Suprapubic skin (tissue), 4 donors: ENCODE data around the gene CPXM1. TPM values are rescaled to one million over a fixed set of nuclear protein-coding genes. Genes with fewer than 3 reads are reported as not detected.

Experiments
- DNase-seq, 2 donors: peaks; one replicate each; pipeline ENCODE4 v3.0.0-alpha.2; 2019; ENCODE audit warnings: low spot score in 2 of 2
- H3K27ac ChIP-seq: fragments of 200-600 bp; sonication (generic); one replicate; pipeline ENCODE4 v1.5.1; 2019
- H3K27me3 ChIP-seq: fragments of 200-600 bp; sonication (generic); one replicate; pipeline ENCODE4 v1.5.1; 2019
- H3K36me3 ChIP-seq: fragments of 200-600 bp; sonication (generic); one replicate; pipeline ENCODE4 v1.5.1; 2019
- H3K4me1 ChIP-seq: fragments of 200-600 bp; sonication (generic); one replicate; pipeline ENCODE4 v1.5.1; 2019
- H3K4me3 ChIP-seq: fragments of 200-600 bp; sonication (generic); one replicate; pipeline ENCODE4 v1.5.1; 2019; ENCODE audit warnings: mild to moderate bottlenecking
- H3K9me3 ChIP-seq: fragments of 200-600 bp; sonication (generic); one replicate; pipeline ENCODE4 v1.5.1; 2019
- CTCF ChIP-seq, 2 donors: fragments of 200-600 bp in 1 of 2; fragments of 450-650 bp in 1 of 2; sonication (generic) in 1 of 2; IDR thresholded peaks; one replicate each; pipeline ENCODE4 v1.5.1; 2016 to 2019; ENCODE audit warnings: antibody characterized with exemption in 2 of 2, mild to moderate bottlenecking in 1 of 2, moderate library complexity in 1 of 2
- EP300 ChIP-seq: sonication (generic); formaldehyde crosslinking; IDR thresholded peaks from one replicate; pipeline ENCODE4 v1.6.1; 2017; ENCODE audit warnings: antibody characterized with exemption
- POLR2A ChIP-seq, 2 donors: fragments of 450-650 bp; IDR thresholded peaks; one replicate each; pipeline ENCODE4 v1.6.1; 2017; ENCODE audit warnings: antibody characterized with exemption in 2 of 2, mild to moderate bottlenecking in 2 of 2, moderate library complexity in 2 of 2
- POLR2AphosphoS5 ChIP-seq, 3 donors: sonication (generic); formaldehyde crosslinking; IDR thresholded peaks; one replicate each; pipeline ENCODE4 v1.6.1; 2017; ENCODE audit warnings: antibody characterized with exemption in 3 of 3
- WGBS: methylation state at CpG from one replicate; pipeline ENCODE4 v1.1.5; 2018; 5-methylcytosine and 5-hydroxymethylcytosine counted together
- total RNA-seq, 4 donors: library from RNA; depleted of rRNA; stranded (reverse); fragments of >200 nt; gene quantifications; one replicate each; pipeline ENCODE4 v1.1.0, GENCODE V29; 2016

CPXM1 gene
- total RNA-seq, 4 donors from 2014 or later = 1.5 to 5.1 (median 3.2) TPM

DNA sequence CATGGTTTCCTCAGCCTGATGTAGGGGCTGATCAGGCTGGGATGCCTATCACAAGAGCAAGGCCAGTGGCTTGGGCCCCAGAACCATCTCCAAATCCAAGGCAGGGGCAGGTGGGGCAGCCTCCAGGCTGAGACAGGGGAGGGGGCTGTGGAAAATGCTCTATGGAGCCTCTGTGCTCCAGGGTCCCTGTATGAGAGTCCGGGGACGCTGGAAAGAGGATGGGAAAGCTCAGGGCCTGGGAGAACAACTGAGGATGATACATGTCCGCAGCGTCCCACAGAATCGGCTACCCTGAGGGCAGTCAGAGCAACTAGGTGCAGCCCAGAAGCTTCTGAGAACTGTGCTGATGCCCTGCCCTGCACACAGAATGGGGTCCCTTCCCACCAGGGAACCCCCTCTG is 43.4 kb downstream of the CPXM1 start:
- no peak for TF ChIP-seq POLR2AphosphoS5 (IDR thresholded peaks at IDR 0.05)
- no peak for TF ChIP-seq EP300
- TF ChIP-seq CTCF (IDR thresholded peaks at IDR 0.05) = no peak
- TF ChIP-seq POLR2A (IDR thresholded peaks at IDR 0.05) = no peak
- Histone ChIP-seq H3K36me3 (no peaks in the 10 kb centered on the region), H3K4me3 (no peak overlapping the region), H3K27me3 (peaks cover 65% of the 10 kb centered on the region), H3K4me1 (peaks cover 13% of the 10 kb centered on the region), H3K27ac (no peak overlapping the region), H3K9me3 (no peaks in the 10 kb centered on the region)
- peak in 1 of 2 donors; percentile 63 for DNase-seq
- WGBS = 94% methylated on average over 5 of the region's 5 CpGs

- no peak overlapping the region for H3K27ac ChIP-seq
- peak in 1 of 2 donors; percentile 57 for DNase-seq
- WGBS = 51% methylated on average over 4 of the region's 5 CpGs
Observed at GRCh38 chr20:2756056-2756611, 44.3 kb downstream of the CPXM1 start.

GRCh38 chr20:2755451-2756055 is 44.9 kb downstream of the CPXM1 start:
- H3K27ac ChIP-seq = no peak overlapping the region
- H3K4me1 ChIP-seq = peaks cover 27% of the 10 kb centered on the region
- H3K27me3 ChIP-seq = peaks cover 71% of the 10 kb centered on the region
- no peak overlapping the region for H3K4me3 ChIP-seq
- WGBS = no CpG with 5 or more reads among the region's 18 CpGs
- TF ChIP-seq CTCF (IDR thresholded peaks at IDR 0.05) (no peak), POLR2AphosphoS5 (IDR thresholded peaks at IDR 0.05) (no peak), EP300 (no peak), POLR2A (IDR thresholded peaks at IDR 0.05) (no peak)
- DNase-seq = peak in 1 of 2 donors; percentile 65
- no peaks in the 10 kb centered on the region for H3K9me3 ChIP-seq
- H3K36me3 ChIP-seq = no peaks in the 10 kb centered on the region

More at GRCh38 chr20:2756056-2756611, 44.3 kb downstream of the CPXM1 start:
- Histone ChIP-seq H3K9me3 (no peaks in the 10 kb centered on the region), H3K36me3 (no peaks in the 10 kb centered on the region), H3K4me1 (peaks cover 21% of the 10 kb centered on the region), H3K27me3 (peaks cover 71% of the 10 kb centered on the region), H3K4me3 (no peak overlapping the region)
- TF ChIP-seq POLR2A (IDR thresholded peaks at IDR 0.05) (no peak), CTCF (IDR thresholded peaks at IDR 0.05) (peak in 1 of 2 donors; percentile 9)

DNA sequence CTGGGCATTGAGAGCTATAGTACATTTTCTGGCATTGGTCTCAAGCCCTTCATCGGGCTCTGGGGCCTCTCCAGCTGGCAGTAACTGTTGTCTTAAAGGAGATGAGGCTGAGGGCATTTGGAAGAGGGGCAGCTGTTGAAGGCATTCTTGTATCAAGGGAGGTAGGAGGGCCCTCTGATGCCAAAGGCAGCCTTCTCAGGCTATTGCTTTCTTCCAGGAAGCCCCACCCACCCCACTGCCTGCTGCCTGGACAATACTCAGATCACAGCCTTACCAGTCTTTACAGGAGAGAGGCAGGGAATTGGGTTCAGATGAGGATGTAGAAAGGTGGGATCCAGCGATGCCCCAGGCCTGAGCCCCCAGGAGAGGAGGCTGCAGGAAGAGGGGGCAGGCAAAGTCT is 46.0 kb downstream of the CPXM1 start:
- no peaks in the 10 kb centered on the region for H3K36me3 ChIP-seq
- 83% methylated on average over 2 of the region's 2 CpGs for WGBS
- H3K27ac ChIP-seq = no peak overlapping the region
- TF ChIP-seq POLR2A (IDR thresholded peaks at IDR 0.05) = no peak
- no peak for TF ChIP-seq EP300
- TF ChIP-seq CTCF (IDR thresholded peaks at IDR 0.05) = no peak
- no peak for TF ChIP-seq POLR2AphosphoS5 (IDR thresholded peaks at IDR 0.05)
- peak in 1 of 2 donors; percentile 26 for DNase-seq
- H3K27me3 ChIP-seq = peaks cover 73% of the 10 kb centered on the region
- no peak overlapping the region for H3K4me3 ChIP-seq
- H3K4me1 ChIP-seq = peaks cover 31% of the 10 kb centered on the region
- no peaks in the 10 kb centered on the region for H3K9me3 ChIP-seq

DNA sequence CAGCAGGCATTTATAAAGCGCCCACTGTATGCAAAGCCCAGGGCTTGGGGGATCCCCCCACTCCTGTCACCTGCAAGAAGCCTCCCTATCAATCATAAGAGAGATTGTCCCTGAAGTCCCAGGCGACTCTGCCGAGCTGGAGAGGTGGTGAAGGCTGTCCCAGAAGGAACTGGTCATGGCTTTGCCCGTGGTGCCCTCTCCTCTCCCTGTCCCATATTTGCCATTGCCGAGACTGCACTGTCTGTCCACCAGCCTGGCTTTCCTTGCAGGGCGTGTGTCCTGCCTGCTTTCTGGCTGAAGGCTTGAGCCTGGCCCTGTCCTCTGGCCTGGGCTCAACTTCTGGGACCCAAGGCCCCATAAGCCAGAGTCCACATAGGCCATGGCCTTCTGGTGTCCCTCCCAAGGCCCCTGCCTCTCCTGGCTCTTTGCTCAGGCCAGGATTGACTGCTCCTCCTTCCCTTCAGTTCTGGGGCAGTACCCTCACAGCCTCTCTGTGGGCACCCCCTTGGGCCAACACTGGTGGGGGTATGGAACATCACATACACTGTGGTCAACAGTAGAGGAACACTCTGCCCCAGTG is 46.9 kb downstream of the CPXM1 start:
- no peak for TF ChIP-seq POLR2A (IDR thresholded peaks at IDR 0.05)
- no peak for TF ChIP-seq POLR2AphosphoS5 (IDR thresholded peaks at IDR 0.05)
- no peak for TF ChIP-seq EP300
- Histone ChIP-seq H3K27ac (no peak overlapping the region), H3K36me3 (no peaks in the 10 kb centered on the region), H3K4me1 (peaks cover 31% of the 10 kb centered on the region), H3K4me3 (no peak overlapping the region), H3K9me3 (no peaks in the 10 kb centered on the region), H3K27me3 (peaks cover 69% of the 10 kb centered on the region)
- peak in 1 of 2 donors; percentile 40 for DNase-seq
- 87% methylated on average over 4 of the region's 6 CpGs for WGBS
